H1 (cell line): Measurements from ENCODE around the gene WNT9A.

Experiments used
- CTCF ChIP-seq, 3 experiments: IDR thresholded peaks; 1 replicate in 2 of 3; 2 replicates in 1 of 3; pipeline versions ENCODE4 v1.5.1 to v1.6.1; 2011; ENCODE audit warnings: low read length in 3 of 3, mild to moderate bottlenecking in 3 of 3, inconsistent platforms in 2 of 3, low read depth in 1 of 3, moderate library complexity in 1 of 3; ENCODE audit not compliant: insufficient read depth in 1 of 3; ENCODE audit errors: control extremely low read depth in 1 of 3
- EP300 ChIP-seq, 2 experiments: IDR thresholded peaks; 1 replicate in 1 of 2; 2 replicates in 1 of 2; pipeline ENCODE4 v1.6.1; 2011 to 2012; ENCODE audit warnings: low read depth in 2 of 2, low read length in 2 of 2, mild to moderate bottlenecking in 2 of 2, borderline replicate concordance in 1 of 2, inconsistent platforms in 1 of 2, moderate library complexity in 1 of 2
- POLR2A ChIP-seq, 2 experiments: IDR thresholded peaks; 1 replicate in 1 of 2; 2 replicates in 1 of 2; pipeline ENCODE4 v1.6.1; 2011; ENCODE audit warnings: low read depth in 2 of 2, low read length in 2 of 2, mild to moderate bottlenecking in 2 of 2; ENCODE audit errors: control extremely low read depth in 1 of 2
- POLR2AphosphoS5 ChIP-seq: IDR thresholded peaks from 2 replicates; pipeline ENCODE4 v1.6.1; 2011; ENCODE audit warnings: low read depth, low read length
- TAF1 ChIP-seq: IDR thresholded peaks from 2 replicates; pipeline ENCODE4 v1.6.1; 2011; ENCODE audit warnings: mild to moderate bottlenecking, low read depth, low read length
- USF2 ChIP-seq: IDR thresholded peaks from 2 replicates; pipeline ENCODE4 v1.6.1; 2011; ENCODE audit warnings: low read length, improper control_type of control experiment

- TF ChIP-seq TAF1 = no peak
- no peak for TF ChIP-seq POLR2AphosphoS5
- TF ChIP-seq CTCF (IDR thresholded peaks at IDR 0.05; ENCODE audit: control extremely low read depth in 1 of 3, insufficient read depth in 1 of 3, low read depth in 1 of 3, low read length in 3 of 3) = no peak
- TF ChIP-seq POLR2A (IDR thresholded peaks at IDR 0.05; ENCODE audit: control extremely low read depth in 1 of 2, low read depth in 2 of 2, low read length in 2 of 2) = no peak
- TF ChIP-seq EP300 (IDR thresholded peaks at IDR 0.05; ENCODE audit: borderline replicate concordance in 1 of 2, low read depth in 2 of 2, low read length in 2 of 2) = no peak
- TF ChIP-seq USF2 = no peak
These were observed 4.9 kb downstream of the WNT9A start for GRCh38 chr1:227942716-227943261.
